G401 (cell line): ENCODE measurements around the gene SURF2. TPM values are rescaled to one million over a fixed set of nuclear protein-coding genes. Genes with fewer than 3 reads are reported as not detected.
"Not testable (repeated sequence)": the region's sequence is repeated elsewhere in the genome, so short reads cannot be mapped to it uniquely, and the experiment has no call there.

Experiments used
- DNase-seq: peaks from one replicate; pipeline ENCODE4 v3.0.0-alpha.2; 2015; ENCODE audit warnings: low spot score
- in situ Hi-C: cut with HindIII; loops from 2 replicates; pipeline ENCODE4 v1.10.0; 2016; ENCODE audit warnings: low sequenced_read_pairs, mixed read lengths
- total RNA-seq: library from RNA; depleted of rRNA; stranded (reverse); fragments of >200 nt; shearing (Covaris generic); gene quantifications from 2 replicates; pipeline ENCODE4 v1.2.3, GENCODE V29; 2014; rRNA removed

The SURF2 gene
- 32.3 and 47.5 TPM in 2 replicates for total RNA-seq

DNA sequence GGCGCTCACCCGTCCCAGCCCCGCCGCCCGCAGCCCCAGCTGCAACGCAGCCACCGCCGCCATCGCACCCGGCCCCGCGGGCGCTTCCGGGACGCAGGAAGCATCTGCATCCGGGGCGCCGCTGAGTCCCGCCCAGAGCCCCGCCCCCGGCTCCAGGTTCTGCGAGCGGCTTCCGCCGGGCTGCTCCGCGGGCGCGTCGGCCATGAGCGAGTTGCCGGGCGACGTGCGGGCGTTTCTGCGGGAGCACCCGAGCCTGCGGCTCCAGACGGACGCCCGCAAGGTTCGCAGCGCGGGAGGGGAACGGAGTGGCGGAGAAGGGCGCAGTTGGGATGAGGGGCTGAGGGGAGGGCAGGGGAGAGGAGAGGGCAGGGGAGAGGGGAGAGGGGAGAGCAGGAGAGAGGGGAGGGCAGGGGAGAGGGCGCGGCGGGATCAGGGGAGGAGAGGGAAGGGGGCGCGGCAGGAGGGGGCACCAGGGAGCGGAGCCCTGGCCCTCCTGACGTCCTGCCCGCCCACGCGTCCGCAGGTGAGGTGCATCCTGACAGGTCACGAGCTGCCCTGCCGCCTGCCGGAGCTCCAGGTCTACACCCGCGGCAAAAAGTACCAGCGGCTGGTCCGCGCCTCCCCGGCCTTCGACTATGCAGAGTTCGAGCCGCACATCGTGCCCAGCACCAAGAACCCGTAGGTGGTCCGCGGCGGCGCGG is at the start of gene SURF2, which contains the start of gene SURF1:
Gene SURF2, plus strand, starts transcription at position 160 of the 701 bp plus-strand sequence. Its CDS starts 43 bp downstream, at position 203.
Gene SURF1, minus strand, starts transcription at position 97 of the 701 bp plus-strand sequence. Its CDS starts 34 bp downstream, at position 63.
- in situ Hi-C loops, result no loop called here

DNA sequence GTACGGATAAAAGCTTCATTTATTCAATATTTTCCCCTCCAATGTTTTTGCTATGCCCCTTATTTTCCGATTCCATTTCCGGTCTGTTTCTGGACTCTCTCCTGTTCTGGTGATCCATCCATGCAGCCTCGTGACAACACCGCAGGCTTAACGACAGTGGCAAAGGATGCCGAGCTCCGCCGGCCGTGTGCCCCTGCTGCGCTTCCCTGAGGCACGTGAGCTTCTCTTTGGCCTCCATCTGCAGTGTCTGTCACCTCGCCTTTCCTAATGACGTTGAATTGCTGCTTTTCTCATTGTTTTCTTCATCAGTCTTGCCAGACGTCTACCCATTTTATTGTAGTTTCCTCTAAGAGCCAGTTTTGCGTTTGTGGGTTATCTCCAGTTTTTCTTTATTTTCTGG is 49.0 kb upstream of the SURF2 start:
- no peak for DNase-seq
- in situ Hi-C loops, result no loop called here

More for the DNA sequence above, at the start of gene SURF2, which contains the start of gene SURF1:
- peak; percentile 82 for DNase-seq

DNA sequence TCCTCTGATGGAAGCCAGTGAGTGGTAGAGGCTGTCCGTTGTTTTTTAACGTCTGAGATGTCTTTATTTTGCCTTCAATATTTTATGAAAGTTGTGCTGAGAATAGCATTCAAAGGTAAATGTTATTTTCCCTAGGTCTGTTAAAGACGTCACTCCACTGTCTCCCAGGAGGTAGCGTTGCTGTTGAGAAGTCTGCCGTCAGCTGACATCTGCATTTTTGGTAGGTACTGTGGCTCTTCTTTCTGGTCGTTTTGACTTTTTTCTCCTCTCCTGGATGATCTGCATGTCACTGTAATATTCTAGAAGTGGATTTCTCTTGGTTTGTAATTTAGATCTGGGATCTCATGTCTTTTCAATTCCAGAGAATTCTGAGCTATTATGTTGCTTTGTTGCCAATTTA is 46.7 kb upstream of the SURF2 start:
- DNase-seq, result no peak
- in situ Hi-C loops, result no loop called here

DNA sequence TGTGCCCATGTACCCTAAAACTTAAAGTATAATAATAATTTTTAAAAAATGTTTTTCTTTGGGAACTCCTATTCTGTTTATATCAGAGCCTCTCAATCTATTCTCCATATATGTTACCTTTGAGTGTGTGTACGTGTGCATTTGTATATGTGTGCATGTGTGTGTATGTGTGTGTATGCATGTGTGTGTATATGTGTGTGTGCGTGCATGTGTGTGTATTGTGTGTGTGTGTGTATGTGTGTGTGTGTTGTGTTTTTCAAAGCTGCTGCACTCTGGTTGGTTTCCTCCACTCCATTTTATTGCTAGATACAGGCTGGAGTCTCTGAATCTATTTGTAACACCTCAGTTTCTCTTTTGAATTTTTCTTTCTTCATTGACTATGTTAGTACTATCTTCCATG is 40.4 kb upstream of the SURF2 start:
- DNase-seq, result no peak
- in situ Hi-C loops, result no loop called here

DNA sequence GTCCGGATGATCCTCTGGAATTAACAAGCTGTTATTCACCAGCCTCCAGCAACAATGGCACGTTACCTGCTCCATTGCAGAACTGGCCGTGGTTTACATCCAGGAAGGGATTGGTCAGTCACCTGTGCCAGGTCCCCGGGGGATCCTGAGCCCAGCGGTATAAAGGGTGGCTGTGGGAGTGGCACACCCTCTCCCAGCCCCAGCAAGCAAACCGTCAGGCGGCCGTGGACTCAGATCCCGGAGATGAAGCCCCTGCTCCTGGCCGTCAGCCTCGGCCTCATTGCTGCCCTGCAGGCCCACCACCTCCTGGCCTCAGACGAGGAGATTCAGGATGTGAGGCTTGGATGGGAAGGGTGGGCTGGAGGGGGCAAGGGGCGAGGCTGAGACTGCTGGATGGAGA is 38.8 kb upstream of the SURF2 start:
- DNase-seq, in situ Hi-C loops: not testable (repeated sequence)

DNA sequence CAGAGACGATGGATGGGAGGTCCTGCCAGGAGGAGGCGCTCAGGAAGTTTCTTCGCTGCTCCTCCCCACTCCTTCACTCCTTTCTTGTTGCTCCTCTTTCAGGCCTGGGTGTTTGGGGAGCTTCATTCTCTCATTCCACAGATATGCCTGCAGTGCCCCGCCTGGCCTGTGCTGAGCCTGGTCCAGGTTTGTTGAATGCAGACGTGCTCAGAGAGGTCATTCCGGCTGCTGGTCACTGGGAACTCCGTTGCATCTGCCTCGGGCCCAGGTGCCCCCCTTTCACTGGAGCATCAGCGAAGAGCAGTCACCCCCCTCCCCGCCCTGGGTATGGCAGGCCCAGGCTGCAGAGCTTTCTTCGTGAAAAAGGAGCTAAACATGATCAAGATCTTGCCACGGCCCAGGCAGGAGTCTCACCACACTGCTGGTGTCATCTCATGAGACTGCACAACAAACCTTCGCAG is 35.9 kb upstream of the SURF2 start:
- in situ Hi-C loops, result no loop called here

DNA sequence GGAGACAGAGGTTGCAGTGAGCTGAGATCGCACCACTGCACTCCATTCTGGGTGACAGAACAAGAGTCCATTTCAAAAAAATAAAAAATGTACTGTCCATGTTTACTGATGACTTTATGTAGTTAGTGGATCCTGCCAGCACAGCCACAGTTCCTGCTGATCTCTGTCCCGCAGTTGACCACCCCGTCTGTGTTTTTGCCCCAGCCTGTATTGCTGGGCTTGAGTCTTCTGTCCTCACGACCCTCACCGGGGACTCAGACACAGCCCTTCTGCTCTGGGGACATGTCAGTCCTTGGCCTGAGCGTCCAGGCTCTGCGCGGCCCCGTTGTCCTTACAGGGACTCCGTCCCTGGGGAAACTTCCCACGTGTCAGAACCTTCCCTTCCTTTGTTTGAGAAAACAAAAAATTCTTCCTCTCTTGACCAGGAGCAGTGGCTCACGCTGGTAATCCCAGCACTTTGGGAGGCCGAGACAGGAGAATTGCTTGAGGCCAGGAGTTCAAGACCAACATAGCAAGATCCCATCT is 34.9 kb upstream of the SURF2 start:
- in situ Hi-C loops, result no loop called here
- no peak for DNase-seq

More for the DNA sequence above, 35.9 kb upstream of the SURF2 start:
- no peak for DNase-seq

DNA sequence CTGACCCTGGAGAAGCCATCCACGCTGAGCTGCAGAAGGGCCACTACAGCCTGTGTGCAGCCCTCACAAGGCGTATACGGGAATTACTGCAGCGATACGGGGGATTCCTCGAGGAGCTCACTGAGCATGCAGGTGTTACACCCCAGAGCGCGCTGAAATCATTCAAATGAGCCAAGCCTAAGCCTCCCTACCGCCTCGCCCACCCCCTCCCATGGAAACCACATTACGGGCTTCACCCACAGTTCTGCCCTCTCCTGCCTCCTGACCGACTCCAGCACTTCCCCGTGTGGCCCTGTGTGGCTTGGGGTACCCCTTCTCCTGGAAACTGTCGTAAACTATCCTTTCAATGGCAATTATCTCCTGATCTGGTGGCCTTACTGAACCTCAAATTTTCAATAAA is 33.6 kb upstream of the SURF2 start:
- no peak for DNase-seq
- in situ Hi-C loops, result no loop called here

DNA sequence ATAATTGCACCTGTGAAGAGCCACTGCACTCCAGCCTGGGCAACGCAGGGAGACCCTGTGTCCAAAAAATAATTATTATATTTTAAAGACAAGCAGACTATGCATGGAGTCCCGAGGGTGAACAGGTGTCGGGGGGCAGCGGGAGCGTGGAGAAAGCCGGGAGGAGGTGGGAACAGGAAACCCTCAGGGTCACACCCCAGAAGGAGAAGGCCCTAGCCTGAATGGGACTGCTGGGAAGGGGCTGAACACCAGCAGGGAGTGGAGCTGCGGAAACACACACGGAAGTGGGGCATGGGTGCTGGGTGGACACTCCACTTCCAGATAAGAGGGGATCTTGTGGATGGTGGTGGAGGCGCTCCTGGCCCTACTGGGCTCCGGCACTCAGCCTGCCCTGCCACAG is 33.1 kb upstream of the SURF2 start:
- DNase-seq, result no peak
- in situ Hi-C loops, result no loop called here

DNA sequence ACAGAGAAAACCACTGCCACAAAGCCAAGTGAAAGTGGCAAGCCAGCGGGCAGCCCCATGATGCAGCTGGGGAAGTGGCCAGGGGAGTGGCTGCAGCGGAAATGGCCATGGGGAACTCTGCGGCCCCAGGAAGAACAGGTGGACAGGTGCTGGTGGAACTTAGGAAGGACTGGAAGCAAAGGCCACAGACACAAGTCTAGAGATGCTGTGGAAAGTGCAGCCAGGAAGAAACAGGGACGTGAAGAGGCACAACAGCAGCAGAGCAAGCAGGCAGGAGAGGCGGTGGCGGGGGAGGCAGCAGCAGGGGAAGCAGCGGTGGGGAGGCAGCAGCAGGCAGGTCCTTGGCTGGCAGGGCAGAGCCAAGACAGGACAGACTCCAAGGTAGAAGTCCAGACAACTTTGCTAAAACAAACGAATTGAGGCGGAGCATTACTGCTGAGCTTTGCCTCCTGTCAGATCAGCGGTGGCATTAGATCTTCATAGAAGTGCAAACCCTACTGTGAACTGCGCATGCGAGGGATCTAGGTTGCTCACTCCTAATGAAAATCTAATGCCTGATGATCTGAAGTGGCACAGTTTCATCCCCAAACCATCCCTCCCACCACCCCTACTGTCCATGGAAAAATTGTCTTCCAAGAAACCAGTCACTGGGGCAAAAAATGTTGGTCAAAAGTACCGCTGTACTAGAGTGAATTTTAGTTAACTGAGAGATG is 32.2 kb upstream of the SURF2 start:
- no peak for DNase-seq
- in situ Hi-C loops, result no loop called here

DNA sequence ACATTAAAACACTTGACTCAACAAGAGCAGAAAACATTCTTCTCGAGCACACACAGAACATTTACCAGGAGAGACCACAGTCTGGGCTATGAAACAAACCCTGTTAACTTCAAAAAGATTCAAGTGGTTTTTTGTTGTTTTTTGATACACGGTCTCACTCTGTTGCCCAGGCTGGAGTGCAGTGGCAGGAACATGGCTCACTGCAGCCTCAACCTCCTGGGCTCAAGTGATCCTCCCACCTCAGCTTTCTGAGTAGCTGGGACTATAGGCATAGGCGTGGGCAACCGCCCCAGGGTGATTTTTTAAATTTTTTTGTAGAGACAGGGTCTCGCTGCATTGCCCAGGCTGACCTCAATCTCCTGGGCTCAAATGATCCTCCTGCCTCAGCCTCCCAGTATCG is 29.3 kb upstream of the SURF2 start:
- in situ Hi-C loops, DNase-seq: not testable (repeated sequence)

DNA sequence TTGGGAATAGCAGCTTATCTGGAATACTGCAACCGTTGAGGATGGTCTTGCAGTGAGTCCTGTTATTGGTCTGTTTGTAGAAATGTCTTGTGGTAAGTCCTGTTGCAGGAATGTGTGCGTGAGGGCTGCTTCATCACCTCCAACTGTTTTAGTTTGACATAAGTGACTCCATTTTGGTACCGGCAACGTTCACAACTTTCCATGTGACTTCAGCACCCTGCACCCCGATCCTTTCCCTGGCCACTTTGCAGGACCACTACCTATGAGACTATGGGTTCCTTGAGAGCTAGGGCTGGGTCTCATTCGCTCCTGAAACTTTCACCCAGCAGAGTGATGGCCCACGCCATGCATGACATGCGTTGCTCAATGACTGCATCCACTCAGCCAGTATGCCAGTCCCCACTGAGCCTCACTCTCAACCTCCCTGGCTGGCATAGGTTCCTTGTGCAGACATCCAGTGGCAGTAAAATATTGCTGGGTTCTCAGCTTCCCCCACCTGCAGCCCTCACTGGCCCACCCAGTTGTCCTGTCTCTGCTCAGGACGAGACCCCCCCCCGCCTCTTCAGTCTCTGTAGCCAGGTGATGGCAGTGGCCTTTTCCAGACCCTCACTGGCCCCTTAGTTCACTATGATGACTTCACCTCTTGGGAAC is 28.4 kb upstream of the SURF2 start:
- no peak for DNase-seq
- in situ Hi-C loops, result no loop called here

DNA sequence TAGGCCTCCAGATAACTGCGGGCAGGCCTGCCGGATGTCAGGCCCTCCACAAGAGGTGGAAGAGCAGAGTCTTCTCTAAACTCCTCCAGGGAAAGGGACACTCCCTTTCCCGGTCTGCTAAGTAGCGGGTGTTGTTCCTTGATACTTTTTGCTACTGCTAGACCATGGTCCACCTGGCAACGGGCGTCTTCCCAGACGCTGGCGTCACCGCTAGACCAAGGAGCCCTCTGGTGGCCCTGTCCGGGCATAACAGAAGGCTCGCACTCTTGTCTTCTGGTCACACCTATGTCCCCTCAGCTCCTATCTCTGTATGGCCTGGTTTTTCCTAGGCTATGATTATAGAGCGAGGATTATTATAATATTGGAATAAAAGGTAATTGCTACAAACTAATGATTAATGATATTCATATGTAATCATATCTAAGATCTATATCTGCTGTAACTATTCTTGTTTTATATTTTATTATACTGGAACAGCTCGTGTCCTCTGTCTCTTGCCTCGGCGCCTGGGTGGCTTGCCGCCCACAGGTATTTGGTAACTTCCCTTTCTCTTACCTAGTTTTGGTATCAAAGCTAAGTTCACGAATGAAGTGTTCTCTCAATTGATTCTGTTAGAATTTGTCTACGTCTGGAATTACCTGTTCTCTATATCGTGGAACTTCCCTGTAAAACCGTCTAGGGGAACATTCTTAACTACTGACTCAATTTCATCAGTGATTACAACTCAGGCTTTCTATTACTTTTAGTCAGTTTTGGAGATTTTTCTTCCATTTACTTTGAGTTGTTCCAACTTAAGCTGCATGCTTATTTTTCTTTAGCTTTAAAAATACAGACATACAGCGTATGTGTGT is 26.8 kb upstream of the SURF2 start:
- in situ Hi-C loops, result not testable (repeated sequence)
- peak; percentile 39 for DNase-seq

DNA sequence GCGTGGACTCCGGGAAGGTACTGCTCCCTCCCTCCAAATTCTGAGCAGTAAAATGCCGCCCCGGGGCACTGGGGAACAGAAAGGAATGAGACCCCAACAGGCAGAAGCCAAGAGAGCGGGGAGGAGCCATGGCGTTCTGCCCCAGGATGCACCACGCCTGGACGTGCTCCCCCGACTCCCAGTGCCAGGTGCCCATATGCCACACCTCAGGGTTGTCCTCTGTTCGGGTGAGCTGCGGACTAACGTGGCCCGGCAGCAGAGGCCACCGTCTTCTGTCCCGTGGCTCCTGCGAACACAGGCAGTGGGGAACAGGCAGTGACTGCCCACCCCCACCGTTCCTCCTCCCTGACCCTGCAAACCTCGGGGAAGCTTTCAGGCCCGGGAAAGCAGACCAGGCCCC is 25.1 kb upstream of the SURF2 start:
- in situ Hi-C loops, result no loop called here
- no peak for DNase-seq

DNA sequence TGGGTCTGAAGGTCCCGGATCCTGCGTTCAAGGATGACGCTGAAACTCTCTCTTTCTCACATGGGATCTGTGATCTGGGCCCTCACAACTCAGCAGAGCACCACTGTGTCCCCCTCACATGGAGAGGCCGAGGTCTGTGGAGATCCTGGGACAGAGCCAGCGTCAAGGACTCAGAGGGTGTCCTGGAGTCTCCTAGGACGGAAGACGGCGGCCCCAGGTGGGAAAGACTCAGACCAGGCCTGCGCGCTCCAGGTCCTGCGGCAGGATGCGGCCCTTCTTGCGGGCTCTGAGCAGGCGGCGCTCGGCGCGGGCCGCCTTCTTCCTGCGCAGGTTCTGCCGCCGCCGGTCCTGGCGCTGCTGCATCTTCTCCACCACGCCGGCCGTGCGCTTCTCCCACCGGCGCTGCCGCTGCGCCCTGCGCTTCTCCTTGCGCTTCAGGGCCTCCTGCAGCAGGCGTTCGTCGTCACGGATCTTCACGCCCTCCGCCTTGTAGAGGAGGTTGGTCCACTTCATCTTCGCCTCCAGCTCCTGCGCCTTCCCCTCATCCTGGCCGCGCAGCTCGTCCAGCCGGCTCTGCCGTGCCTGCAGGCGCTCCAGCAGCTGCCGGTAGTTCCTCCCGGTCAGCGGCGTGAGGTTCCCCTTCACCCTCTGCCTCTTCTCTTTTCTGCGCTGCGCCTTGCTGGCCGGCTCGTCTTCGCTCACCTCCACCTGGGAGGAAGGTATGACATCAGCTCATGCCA is 24.5 kb upstream of the SURF2 start:
- no peak for DNase-seq
- in situ Hi-C loops, result no loop called here

DNA sequence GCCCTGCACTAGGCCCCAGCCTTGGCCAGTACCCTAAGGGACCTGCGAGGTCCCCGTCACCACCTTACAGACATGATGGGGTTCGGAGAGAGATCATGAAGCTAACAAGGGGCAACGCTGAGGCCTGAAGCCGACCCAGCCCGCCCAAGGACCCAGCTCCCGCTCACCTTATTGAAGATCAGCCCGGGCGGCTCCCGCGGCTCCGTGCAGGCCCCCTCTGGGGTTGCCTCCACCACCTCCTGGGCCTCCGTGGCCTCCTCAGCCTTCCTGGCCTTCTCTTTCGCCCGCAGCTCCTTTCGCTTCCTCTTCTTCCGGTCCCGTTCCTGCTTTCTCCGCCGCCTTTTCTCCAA is 24.0 kb upstream of the SURF2 start:
- no peak for DNase-seq
- in situ Hi-C loops, result no loop called here

DNA sequence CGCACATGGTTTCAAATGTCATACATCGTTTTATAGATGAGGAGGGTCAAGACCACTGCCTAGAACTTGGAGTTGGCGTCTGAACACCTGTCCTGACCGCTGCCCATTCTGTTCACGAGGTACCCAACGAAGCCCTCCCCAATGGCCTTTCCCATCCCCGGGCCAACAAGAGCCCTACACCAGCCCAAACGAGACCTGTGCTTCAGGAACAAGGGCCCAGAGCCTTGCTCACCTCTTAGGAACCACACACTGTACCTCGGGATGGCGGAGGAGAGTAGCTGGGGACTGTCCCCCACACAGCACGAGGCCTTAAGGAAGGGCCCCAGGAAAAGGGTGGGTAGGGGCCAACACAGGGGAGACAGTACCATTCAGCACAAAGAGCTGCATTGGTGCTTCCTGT is 23.3 kb upstream of the SURF2 start:
- in situ Hi-C loops, result no loop called here
- DNase-seq, result no peak

DNA sequence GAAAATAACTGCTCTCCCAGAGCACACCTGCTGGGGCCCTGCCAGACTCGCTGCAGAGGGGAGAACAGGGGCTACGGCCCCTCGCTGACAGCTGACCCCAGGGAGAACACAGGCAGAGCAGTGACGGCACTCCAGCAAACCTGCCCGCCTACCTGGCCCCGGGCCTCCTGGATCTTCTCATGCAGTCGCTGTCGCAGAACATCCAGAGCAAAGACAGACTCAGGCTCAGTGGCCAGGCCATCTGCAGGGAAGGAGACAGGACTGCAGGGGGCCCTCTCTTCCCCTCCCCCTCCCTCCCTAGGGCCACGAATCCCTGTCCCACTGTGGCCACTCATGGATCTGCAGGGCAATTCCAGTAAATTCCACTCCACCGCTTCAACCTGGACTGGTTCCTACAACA is 22.8 kb upstream of the SURF2 start:
- in situ Hi-C loops, result no loop called here
- no peak for DNase-seq
